A673 (cell line): ENCODE measurements around the gene UNK. TPM values are rescaled to one million over a fixed set of nuclear protein-coding genes. Genes with fewer than 3 reads are reported as not detected.

Experiments
- BruUV-seq: library from RNA; stranded (reverse); fragments of 400-500 nt; replicated peaks from 2 replicates; lab custom pipeline; 2021; lab: Mats Ljungman, UMichigan
- CTCF ChIA-PET: fragments of 300-600 bp; sonication (Branson Sonifier 250); formaldehyde crosslinking; loops from one replicate; lab custom pipeline; 2022; ENCODE audit warnings: antibody characterized with exemption; lab: Charles Lee
- POLR2A ChIA-PET: fragments of 300-600 bp; sonication (Branson Sonifier 250); formaldehyde crosslinking; loops from one replicate; lab custom pipeline; 2022; ENCODE audit warnings: antibody characterized with exemption; ENCODE audit not compliant: low non-redundant PET; lab: Charles Lee
- DNase-seq: peaks from one replicate; pipeline ENCODE4 v3.0.0-alpha.2; 2015; ENCODE audit warnings: low spot score
- H3K27ac ChIP-seq: fragments of 200-600 bp; sonication (generic); 2 replicates; pipeline ENCODE4 v1.5.1; 2016; ENCODE audit warnings: mixed run types, low read depth, mild to moderate bottlenecking, mixed read lengths, antibody characterized with exemption, low read length; ENCODE audit not compliant: poor library complexity, severe bottlenecking
- H3K27me3 ChIP-seq: fragments of 200-600 bp; sonication (generic); replicated peaks from 2 replicates; pipeline ENCODE4 v1.6.1; 2017; ENCODE audit warnings: mixed run types, low read depth, mild to moderate bottlenecking, mixed read lengths, antibody characterized with exemption, low read length; ENCODE audit not compliant: insufficient read depth, poor library complexity
- H3K36me3 ChIP-seq: fragments of 200-600 bp; sonication (generic); 2 replicates; pipeline ENCODE4 v1.6.1; 2016; ENCODE audit warnings: mixed run types, mild to moderate bottlenecking, mixed read lengths, antibody characterized with exemption, low read length; ENCODE audit not compliant: insufficient read depth, poor library complexity, severe bottlenecking
- H3K4me1 ChIP-seq: fragments of 200-600 bp; sonication (generic); 2 replicates; pipeline ENCODE4 v1.6.1; 2017; ENCODE audit warnings: mixed run types, mild to moderate bottlenecking, mixed read lengths, antibody characterized with exemption, low read length; ENCODE audit not compliant: insufficient read depth, poor library complexity, severe bottlenecking
- H3K4me3 ChIP-seq: fragments of 200-600 bp; sonication (generic); 2 replicates; pipeline ENCODE4 v1.5.1; 2016; ENCODE audit warnings: low read depth, mixed run types, mild to moderate bottlenecking, mixed read lengths, low read length; ENCODE audit not compliant: poor library complexity, severe bottlenecking
- H3K9me3 ChIP-seq: fragments of 200-600 bp; sonication (generic); 2 replicates; pipeline ENCODE4 v1.6.1; 2016; ENCODE audit warnings: mixed run types, low read depth, mild to moderate bottlenecking, mixed read lengths, antibody characterized with exemption, low read length; ENCODE audit not compliant: poor library complexity, severe bottlenecking
- EZH2 ChIP-seq: fragments of 200-600 bp; sonication (generic); IDR thresholded peaks from 2 replicates; pipeline ENCODE4 v1.6.1; 2017; ENCODE audit warnings: borderline replicate concordance, low read depth, mild to moderate bottlenecking, mixed read lengths, antibody characterized with exemption, low read length; ENCODE audit not compliant: poor library complexity, severe bottlenecking
- intact Hi-C: fragments of 100-400 bp; cut with micrococcal nuclease; formaldehyde crosslinking; loops from one replicate; pipeline ENCODE4 v1.10.0; 2022; ENCODE audit not compliant: unreplicated experiment
- total RNA-seq: library from RNA; stranded (reverse); gene quantifications from 2 replicates; pipeline ENCODE4 v1.2.3, GENCODE V29; 2021
- TF ChIP-seq, protein P1 (sequence below): fragments of 300-800, 200-600 bp; sonication (generic); conservative IDR thresholded peaks from 2 replicates; pipeline ENCODE4 v1.5.1; 2017; ENCODE audit warnings: low read depth, mild to moderate bottlenecking, antibody characterized with exemption, low read length, moderate library complexity, mixed read lengths

UNK gene
- total RNA-seq, 1 experiment from 2014 or later = 53.2 TPM

DNA sequence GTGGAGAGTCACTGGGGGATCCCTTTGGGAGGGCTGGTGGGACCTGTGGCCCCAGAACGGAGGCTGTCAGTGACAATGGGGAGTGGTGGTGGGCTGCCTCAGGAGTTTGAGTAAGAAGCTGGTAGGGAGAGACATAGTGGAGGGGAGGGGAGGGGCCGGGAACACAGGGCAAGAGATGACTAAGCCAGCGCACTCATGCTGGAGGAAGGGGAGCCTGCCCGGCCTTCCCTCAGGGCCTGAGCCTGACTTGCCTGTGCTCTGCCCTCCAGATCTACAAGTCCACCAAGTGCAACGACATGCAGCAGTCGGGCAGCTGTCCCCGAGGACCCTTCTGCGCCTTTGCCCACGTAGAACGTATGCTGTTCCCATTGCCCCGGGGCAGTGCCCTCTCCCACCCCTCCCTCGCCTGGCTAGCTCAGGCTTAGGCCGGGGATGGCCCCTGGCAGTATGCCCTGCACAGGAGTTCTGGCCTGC lies 30.3 kb downstream of the UNK start:
- H3K27me3 ChIP-seq = no peaks in the 10 kb centered on the region
- CTCF ChIA-PET = interaction anchor here (0.6 kb wide), 1 partner anchor 10 kb away, joined by 6 read pairs; no protein-coding TSS in a partner anchor
- BruUV-seq = no TSS peak
- no peak overlapping the region for H3K4me3 ChIP-seq
- H3K4me1 ChIP-seq = no peaks in the 10 kb centered on the region
- intact Hi-C loops = no loop called here
- POLR2A ChIA-PET = no interaction called here
- no peak for TF ChIP-seq EZH2
- TF ChIP-seq, protein P1, sequence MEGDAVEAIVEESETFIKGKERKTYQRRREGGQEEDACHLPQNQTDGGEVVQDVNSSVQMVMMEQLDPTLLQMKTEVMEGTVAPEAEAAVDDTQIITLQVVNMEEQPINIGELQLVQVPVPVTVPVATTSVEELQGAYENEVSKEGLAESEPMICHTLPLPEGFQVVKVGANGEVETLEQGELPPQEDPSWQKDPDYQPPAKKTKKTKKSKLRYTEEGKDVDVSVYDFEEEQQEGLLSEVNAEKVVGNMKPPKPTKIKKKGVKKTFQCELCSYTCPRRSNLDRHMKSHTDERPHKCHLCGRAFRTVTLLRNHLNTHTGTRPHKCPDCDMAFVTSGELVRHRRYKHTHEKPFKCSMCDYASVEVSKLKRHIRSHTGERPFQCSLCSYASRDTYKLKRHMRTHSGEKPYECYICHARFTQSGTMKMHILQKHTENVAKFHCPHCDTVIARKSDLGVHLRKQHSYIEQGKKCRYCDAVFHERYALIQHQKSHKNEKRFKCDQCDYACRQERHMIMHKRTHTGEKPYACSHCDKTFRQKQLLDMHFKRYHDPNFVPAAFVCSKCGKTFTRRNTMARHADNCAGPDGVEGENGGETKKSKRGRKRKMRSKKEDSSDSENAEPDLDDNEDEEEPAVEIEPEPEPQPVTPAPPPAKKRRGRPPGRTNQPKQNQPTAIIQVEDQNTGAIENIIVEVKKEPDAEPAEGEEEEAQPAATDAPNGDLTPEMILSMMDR = no peak
- no peak for DNase-seq
- peaks cover 65% of the 10 kb centered on the region for H3K36me3 ChIP-seq
- H3K9me3 ChIP-seq = no peaks in the 10 kb centered on the region
- no peak overlapping the region for H3K27ac ChIP-seq

DNA sequence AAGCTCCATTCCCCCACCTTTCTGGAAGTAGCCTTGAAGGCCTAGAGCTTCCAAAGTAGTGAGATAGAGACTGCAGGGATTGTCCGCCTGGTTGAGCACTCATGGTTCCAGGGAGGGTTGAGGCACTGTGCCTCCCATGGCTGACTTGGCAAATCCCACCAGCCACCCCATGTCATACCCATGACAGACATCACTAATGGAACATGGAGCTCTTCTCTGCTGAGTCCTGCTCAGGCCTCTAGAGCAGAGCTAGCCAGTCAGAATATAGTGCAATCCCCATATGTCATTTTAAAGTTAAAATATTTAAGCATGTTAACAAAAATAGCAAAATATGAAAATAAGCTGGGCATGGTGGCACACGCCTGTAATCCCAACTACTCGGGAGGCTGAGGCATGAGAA lies 30.8 kb downstream of the UNK start:
- Histone ChIP-seq H3K27me3 (no peaks in the 10 kb centered on the region), H3K36me3 (peaks cover 68% of the 10 kb centered on the region), H3K4me3 (no peak overlapping the region), H3K9me3 (no peaks in the 10 kb centered on the region), H3K4me1 (no peaks in the 10 kb centered on the region), H3K27ac (no peak overlapping the region)
- DNase-seq = no peak
- intact Hi-C loops = no loop called here
- ChIA-PET POLR2A (no interaction called here), CTCF (interaction anchor here (0.6 kb wide), 1 partner anchor 10 kb away, joined by 6 read pairs; no protein-coding TSS in a partner anchor)
- no TSS peak for BruUV-seq
- TF ChIP-seq EZH2 = no peak
- TF ChIP-seq, protein P1 = no peak

DNA sequence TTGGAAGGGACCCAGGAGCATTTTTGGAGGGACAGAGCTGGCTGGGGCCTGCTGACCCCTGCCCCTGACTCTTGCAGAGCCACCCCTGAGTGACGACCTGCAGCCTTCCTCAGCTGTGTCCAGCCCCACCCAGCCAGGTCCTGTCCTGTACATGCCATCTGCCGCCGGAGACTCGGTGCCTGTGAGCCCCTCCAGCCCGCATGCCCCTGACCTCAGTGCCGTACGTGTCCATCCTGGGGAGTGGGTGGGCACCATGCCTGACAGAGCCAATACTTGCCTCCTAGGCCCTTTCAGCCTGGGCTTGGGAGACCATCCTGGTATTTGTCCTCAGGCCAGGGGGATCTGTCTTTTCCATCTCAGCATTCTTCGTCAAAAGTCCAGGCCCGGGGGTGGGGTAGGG lies 32.1 kb downstream of the UNK start:
- TF ChIP-seq, protein P1 = no peak
- TF ChIP-seq EZH2 = no peak
- no TSS peak for BruUV-seq
- no peaks in the 10 kb centered on the region for H3K27me3 ChIP-seq
- peaks cover 68% of the 10 kb centered on the region for H3K36me3 ChIP-seq
- no peak overlapping the region for H3K27ac ChIP-seq
- POLR2A ChIA-PET = interaction anchor here (0.5 kb wide), 1 partner anchor 39 kb away, joined by 12 read pairs; the partner anchor contains the start of gene WBP2
- H3K4me1 ChIP-seq = no peaks in the 10 kb centered on the region
- intact Hi-C loops = no loop called here
- CTCF ChIA-PET = no interaction called here
- H3K4me3 ChIP-seq = no peak overlapping the region
- no peak for DNase-seq
- H3K9me3 ChIP-seq = no peaks in the 10 kb centered on the region
